Measurements from ENCODE around the gene KLHL22.
A peak's percentile ranks its signal among the peaks of the same experiment; 100 is the strongest.

Gene KLHL22

GRCh38 chr22:20510811-20511577 is 15.4 kb upstream of the KLHL22 start:
- TF ChIP-seq RARB (CRISPR knock-in tag; IDR thresholded peaks at IDR 0.05), result no peak
- no peak for TF ChIP-seq ZNF565 (CRISPR knock-in tag; conservative IDR thresholded peaks at IDR 0.05; ENCODE audit: low read depth)
- TF ChIP-seq TCF4 (CRISPR knock-in tag; IDR thresholded peaks at IDR 0.05; ENCODE audit: borderline replicate concordance), result no peak
- TF ChIP-seq ESRRG (CRISPR knock-in tag; IDR thresholded peaks at IDR 0.05), result no peak
- no peak for TF ChIP-seq POU6F1 (CRISPR knock-in tag; IDR thresholded peaks at IDR 0.05; ENCODE audit: borderline replicate concordance, low read depth)
- TF ChIP-seq GLIS3 (CRISPR knock-in tag; IDR thresholded peaks at IDR 0.05), result no peak
- TF ChIP-seq ARNTL (CRISPR knock-in tag; IDR thresholded peaks at IDR 0.05; ENCODE audit: borderline replicate concordance, low read depth), result no peak
- TF ChIP-seq ZNF70 (CRISPR knock-in tag; IDR thresholded peaks at IDR 0.05), result no peak
- TF ChIP-seq, protein P1, sequence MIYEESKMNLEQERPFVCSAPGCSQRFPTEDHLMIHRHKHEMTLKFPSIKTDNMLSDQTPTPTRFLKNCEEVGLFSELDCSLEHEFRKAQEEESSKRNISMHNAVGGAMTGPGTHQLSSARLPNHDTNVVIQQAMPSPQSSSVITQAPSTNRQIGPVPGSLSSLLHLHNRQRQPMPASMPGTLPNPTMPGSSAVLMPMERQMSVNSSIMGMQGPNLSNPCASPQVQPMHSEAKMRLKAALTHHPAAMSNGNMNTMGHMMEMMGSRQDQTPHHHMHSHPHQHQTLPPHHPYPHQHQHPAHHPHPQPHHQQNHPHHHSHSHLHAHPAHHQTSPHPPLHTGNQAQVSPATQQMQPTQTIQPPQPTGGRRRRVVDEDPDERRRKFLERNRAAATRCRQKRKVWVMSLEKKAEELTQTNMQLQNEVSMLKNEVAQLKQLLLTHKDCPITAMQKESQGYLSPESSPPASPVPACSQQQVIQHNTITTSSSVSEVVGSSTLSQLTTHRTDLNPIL (CRISPR knock-in tag; IDR thresholded peaks at IDR 0.05; ENCODE audit: low read depth), result no peak
- ATAC-seq, result no peak

GRCh38 chr22:20509344-20510047 is 13.9 kb upstream of the KLHL22 start:
- no peak for TF ChIP-seq TOX (CRISPR knock-in tag; IDR thresholded peaks at IDR 0.05; ENCODE audit: borderline replicate concordance)
- no peak for TF ChIP-seq ISL1 (CRISPR knock-in tag; IDR thresholded peaks at IDR 0.05)
- TF ChIP-seq POU6F1 (CRISPR knock-in tag; IDR thresholded peaks at IDR 0.05; ENCODE audit: borderline replicate concordance, low read depth), result no peak
- no peak for TF ChIP-seq ZNF70 (CRISPR knock-in tag; IDR thresholded peaks at IDR 0.05)
- TF ChIP-seq, protein P2, sequence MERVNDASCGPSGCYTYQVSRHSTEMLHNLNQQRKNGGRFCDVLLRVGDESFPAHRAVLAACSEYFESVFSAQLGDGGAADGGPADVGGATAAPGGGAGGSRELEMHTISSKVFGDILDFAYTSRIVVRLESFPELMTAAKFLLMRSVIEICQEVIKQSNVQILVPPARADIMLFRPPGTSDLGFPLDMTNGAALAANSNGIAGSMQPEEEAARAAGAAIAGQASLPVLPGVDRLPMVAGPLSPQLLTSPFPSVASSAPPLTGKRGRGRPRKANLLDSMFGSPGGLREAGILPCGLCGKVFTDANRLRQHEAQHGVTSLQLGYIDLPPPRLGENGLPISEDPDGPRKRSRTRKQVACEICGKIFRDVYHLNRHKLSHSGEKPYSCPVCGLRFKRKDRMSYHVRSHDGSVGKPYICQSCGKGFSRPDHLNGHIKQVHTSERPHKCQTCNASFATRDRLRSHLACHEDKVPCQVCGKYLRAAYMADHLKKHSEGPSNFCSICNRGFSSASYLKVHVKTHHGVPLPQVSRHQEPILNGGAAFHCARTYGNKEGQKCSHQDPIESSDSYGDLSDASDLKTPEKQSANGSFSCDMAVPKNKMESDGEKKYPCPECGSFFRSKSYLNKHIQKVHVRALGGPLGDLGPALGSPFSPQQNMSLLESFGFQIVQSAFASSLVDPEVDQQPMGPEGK (CRISPR knock-in tag; IDR thresholded peaks at IDR 0.05; ENCODE audit: borderline replicate concordance), result no peak
- TF ChIP-seq ZNF8 (CRISPR knock-in tag; IDR thresholded peaks at IDR 0.05), result no peak
- no peak for TF ChIP-seq ESRRG (CRISPR knock-in tag; IDR thresholded peaks at IDR 0.05)
- TF ChIP-seq SNAI2 (CRISPR knock-in tag; IDR thresholded peaks at IDR 0.05), result no peak
- no peak for TF ChIP-seq BACH2 (CRISPR knock-in tag; IDR thresholded peaks at IDR 0.05; ENCODE audit: borderline replicate concordance)
- TF ChIP-seq GLIS3 (CRISPR knock-in tag; IDR thresholded peaks at IDR 0.05), result no peak
- no peak for TF ChIP-seq RARB (CRISPR knock-in tag; IDR thresholded peaks at IDR 0.05)
- no peak for TF ChIP-seq TCF4 (CRISPR knock-in tag; IDR thresholded peaks at IDR 0.05; ENCODE audit: borderline replicate concordance)
- TF ChIP-seq, protein P3, sequence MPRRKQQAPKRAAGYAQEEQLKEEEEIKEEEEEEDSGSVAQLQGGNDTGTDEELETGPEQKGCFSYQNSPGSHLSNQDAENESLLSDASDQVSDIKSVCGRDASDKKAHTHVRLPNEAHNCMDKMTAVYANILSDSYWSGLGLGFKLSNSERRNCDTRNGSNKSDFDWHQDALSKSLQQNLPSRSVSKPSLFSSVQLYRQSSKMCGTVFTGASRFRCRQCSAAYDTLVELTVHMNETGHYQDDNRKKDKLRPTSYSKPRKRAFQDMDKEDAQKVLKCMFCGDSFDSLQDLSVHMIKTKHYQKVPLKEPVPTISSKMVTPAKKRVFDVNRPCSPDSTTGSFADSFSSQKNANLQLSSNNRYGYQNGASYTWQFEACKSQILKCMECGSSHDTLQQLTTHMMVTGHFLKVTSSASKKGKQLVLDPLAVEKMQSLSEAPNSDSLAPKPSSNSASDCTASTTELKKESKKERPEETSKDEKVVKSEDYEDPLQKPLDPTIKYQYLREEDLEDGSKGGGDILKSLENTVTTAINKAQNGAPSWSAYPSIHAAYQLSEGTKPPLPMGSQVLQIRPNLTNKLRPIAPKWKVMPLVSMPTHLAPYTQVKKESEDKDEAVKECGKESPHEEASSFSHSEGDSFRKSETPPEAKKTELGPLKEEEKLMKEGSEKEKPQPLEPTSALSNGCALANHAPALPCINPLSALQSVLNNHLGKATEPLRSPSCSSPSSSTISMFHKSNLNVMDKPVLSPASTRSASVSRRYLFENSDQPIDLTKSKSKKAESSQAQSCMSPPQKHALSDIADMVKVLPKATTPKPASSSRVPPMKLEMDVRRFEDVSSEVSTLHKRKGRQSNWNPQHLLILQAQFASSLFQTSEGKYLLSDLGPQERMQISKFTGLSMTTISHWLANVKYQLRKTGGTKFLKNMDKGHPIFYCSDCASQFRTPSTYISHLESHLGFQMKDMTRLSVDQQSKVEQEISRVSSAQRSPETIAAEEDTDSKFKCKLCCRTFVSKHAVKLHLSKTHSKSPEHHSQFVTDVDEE (CRISPR knock-in tag; IDR thresholded peaks at IDR 0.05), result no peak
- TF ChIP-seq ZFP30 (CRISPR knock-in tag; IDR thresholded peaks at IDR 0.05), result no peak
- no peak for TF ChIP-seq ZNF565 (CRISPR knock-in tag; conservative IDR thresholded peaks at IDR 0.05; ENCODE audit: low read depth)
- TF ChIP-seq ZC3H10 (CRISPR knock-in tag; IDR thresholded peaks at IDR 0.05), result no peak
- TF ChIP-seq PPARA (CRISPR knock-in tag; IDR thresholded peaks at IDR 0.05; ENCODE audit: borderline replicate concordance), result no peak
- no peak for TF ChIP-seq ARNTL (CRISPR knock-in tag; IDR thresholded peaks at IDR 0.05; ENCODE audit: borderline replicate concordance, low read depth)
- TF ChIP-seq ZFP3 (CRISPR knock-in tag; IDR thresholded peaks at IDR 0.05), result no peak
- peak; percentile 85 for ATAC-seq
